ENCODE results near the gene MAP6D1.

Gene MAP6D1

GRCh38 chr3:183857863-183858262 lies 32.5 kb upstream of the MAP6D1 start:
- POLR2A ChIA-PET = no interaction called here
- TF ChIP-seq CTCF (IDR thresholded peaks at IDR 0.05; ENCODE audit: control extremely low read depth, extremely low read depth, low read depth, missing control alignments) = no peak
- CTCF ChIA-PET = interaction anchor here (1.2 kb wide), 1 partner anchor 11 kb away, joined by 5 read pairs; no protein-coding TSS in a partner anchor
- DNase-seq (ENCODE audit: extremely low spot score) = no peak

DNA sequence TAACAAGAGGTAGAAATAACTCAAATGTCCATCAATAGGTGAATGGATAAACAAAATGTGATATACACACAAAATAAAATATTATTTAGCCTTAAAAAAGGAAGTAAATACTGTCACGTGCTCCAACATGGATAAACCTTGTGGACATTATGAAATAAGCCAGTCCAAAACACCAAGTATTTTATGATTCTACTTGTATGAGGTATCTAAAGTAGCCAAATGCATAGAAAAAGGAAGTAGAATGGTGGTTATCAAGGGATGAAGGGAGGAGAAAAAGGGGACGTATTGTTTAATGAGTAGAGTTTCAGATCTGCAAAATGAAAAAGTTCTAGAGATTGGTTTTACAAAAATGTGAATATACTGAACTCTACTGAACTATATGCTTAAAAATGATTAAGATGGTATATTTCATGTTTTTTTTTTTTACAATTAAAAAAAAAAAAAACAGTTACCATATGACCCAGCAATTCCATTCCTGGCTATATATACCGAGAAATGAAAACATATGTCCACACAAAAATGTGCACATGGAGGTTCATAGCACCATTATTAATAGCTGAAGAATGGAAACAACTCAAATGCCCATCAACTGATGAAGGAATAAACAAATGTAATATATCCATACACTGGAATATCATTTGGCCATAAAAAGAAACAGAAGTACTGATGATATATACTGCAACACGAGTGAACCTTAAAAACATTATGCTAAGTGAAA lies 29.1 kb upstream of the MAP6D1 start:
- TF ChIP-seq CTCF (IDR thresholded peaks at IDR 0.05; ENCODE audit: control extremely low read depth, extremely low read depth, low read depth, missing control alignments) = no peak
- DNase-seq (ENCODE audit: extremely low spot score) = no peak
- ChIA-PET CTCF (no interaction called here), POLR2A (no interaction called here)

DNA sequence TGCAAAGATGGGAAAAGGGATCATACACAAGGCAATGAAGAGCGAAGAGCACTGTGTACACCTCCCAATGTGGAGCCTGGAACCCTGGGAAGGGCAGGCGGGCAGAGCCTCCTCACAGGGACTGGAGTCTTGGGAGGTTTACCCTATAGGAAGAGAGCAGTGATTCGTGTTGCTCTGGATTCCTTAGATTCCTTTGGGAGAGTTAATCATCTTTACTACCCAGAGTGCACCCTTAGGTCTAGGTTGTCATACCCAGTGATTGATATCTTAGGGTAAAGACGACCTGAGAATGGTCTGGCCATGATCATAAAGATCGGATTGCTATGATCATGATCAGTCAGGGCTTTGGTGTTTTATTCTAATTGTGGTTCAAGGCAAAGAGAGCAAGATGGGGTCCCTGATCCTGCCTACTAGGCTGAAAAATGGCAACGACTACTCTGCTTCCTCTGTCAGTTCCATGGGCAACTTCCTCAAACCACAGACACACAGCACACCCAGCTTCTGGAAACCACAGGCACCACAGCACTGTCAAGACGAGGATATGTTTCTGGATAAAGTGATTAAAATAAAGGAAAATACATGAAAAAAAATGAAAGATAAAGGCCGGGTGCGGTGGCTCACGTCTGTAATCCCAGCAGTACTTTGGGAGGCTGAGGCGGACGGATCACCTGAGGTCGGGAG lies 20.4 kb upstream of the MAP6D1 start:
- DNase-seq (ENCODE audit: extremely low spot score) = no peak
- CTCF ChIA-PET = no interaction called here
- TF ChIP-seq CTCF (IDR thresholded peaks at IDR 0.05; ENCODE audit: control extremely low read depth, extremely low read depth, low read depth, missing control alignments) = no peak
- POLR2A ChIA-PET = no interaction called here

DNA sequence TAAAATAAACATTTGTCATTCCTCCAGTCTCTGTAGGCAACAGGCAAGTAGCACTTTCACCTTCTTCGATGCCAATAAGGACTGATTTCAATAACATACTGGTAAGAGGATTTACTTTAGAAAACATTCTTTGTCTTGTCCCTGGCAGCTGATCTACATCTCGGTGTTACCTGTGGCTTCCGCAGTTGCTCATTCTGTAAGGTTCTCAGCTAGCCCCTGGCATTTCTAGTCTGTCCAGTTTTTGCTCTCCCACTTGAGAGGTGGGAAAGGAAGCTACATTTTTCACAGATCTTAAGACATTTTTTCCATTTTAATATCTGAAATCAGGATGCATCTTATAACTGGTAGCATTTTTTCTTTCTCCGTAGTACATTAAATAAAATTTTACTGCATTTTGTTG lies 19.7 kb upstream of the MAP6D1 start:
- no peak for DNase-seq (ENCODE audit: extremely low spot score)
- TF ChIP-seq CTCF (IDR thresholded peaks at IDR 0.05; ENCODE audit: control extremely low read depth, extremely low read depth, low read depth, missing control alignments) = no peak
- POLR2A ChIA-PET = no interaction called here
- CTCF ChIA-PET = interaction anchor here (1.1 to 2.5 kb wide), 2 partner anchors 8 to 39 kb away, joined by 4 to 8 read pairs; partner anchors contain the start of gene PARL

DNA sequence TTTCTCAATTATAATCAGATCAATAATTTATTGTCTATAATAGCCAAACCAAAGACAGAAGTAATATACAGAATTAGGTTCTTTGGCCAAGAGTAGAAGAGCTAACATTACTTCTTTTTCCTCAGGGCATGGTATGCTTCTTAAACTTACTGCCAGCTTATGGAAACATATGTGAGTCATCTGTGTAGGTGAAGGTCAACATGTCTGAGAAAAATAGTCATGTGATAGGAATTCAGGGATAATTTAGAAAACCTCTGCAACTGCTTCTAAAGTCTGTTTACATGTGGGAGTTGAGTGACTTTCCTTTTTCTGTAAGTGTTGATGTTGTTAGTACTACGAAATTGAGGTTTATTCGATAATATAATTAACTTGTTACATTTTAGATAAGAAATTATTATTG lies 19.2 kb upstream of the MAP6D1 start:
- CTCF ChIA-PET = interaction anchor here (1.1 to 2.5 kb wide), 3 partner anchors 8 to 75 kb away, joined by 3 to 8 read pairs (median 4); partner anchors contain the start of gene PARL
- DNase-seq (ENCODE audit: extremely low spot score) = no peak
- TF ChIP-seq CTCF (IDR thresholded peaks at IDR 0.05; ENCODE audit: control extremely low read depth, extremely low read depth, low read depth, missing control alignments) = no peak
- POLR2A ChIA-PET = no interaction called here

GRCh38 chr3:183839751-183840150 lies 14.4 kb upstream of the MAP6D1 start:
- DNase-seq (ENCODE audit: extremely low spot score) = no peak
- ChIA-PET CTCF (interaction anchor here (1.0 to 2.3 kb wide), 3 partner anchors 12 to 18 kb away, joined by 5 to 6 read pairs (median 6); no protein-coding TSS in a partner anchor), POLR2A (no interaction called here)
- TF ChIP-seq CTCF (IDR thresholded peaks at IDR 0.05; ENCODE audit: control extremely low read depth, extremely low read depth, low read depth, missing control alignments) = no peak

Measured in GM10248 (cell line).